Uterus (tissue), 4 donors: ENCODE results near the gene GOLGA6L26. TPM values are rescaled to one million over a fixed set of nuclear protein-coding genes. Genes with fewer than 3 reads are reported as not detected.
"Not testable (repeated sequence)": the region's sequence is repeated elsewhere in the genome, so short reads cannot be mapped to it uniquely, and the experiment has no call there.

Experiments used
- DNase-seq, 2 donors: peaks; one replicate each; pipeline ENCODE4 v3.0.0-alpha.2; 2019 to 2020
- H3K27ac ChIP-seq, 2 donors: fragments of 200-600 bp; sonication (generic); 1 replicate in 1 of 2; 2 replicates in 1 of 2; pipeline ENCODE4 v1.5.1; 2016 to 2018
- H3K27me3 ChIP-seq, 2 donors: fragments of 200-600 bp; sonication (generic); one replicate each; pipeline ENCODE4 v1.5.1; 2018 to 2019; ENCODE audit warnings: control low read depth in 1 of 2
- H3K36me3 ChIP-seq, 2 donors: fragments of 200-600 bp; sonication (generic); one replicate each; pipeline ENCODE4 v1.5.1; 2019; ENCODE audit warnings: control low read depth in 1 of 2
- H3K4me1 ChIP-seq, 2 donors: fragments of 200-600 bp; sonication (generic); one replicate each; pipeline ENCODE4 v1.5.1; 2018 to 2019; ENCODE audit warnings: control low read depth in 1 of 2
- H3K4me3 ChIP-seq, 2 donors: fragments of 200-600 bp; sonication (generic); 1 replicate in 1 of 2; 2 replicates in 1 of 2; pipeline ENCODE4 v1.5.1; 2018 to 2019; ENCODE audit warnings: mild to moderate bottlenecking in 1 of 2
- H3K9me3 ChIP-seq, 2 donors: fragments of 200-600 bp; sonication (generic); one replicate each; pipeline ENCODE4 v1.5.1; 2019; ENCODE audit warnings: control low read depth in 1 of 2
- CTCF ChIP-seq, 4 experiments: fragments of 200-600 bp in 2 of 4; fragments of 450-650 bp in 2 of 4; sonication (generic) in 2 of 4; IDR thresholded peaks; one replicate each; pipeline ENCODE4 v1.5.1; 2016 to 2019; ENCODE audit warnings: antibody characterized with exemption in 4 of 4, mild to moderate bottlenecking in 2 of 4, moderate library complexity in 1 of 4
- POLR2A ChIP-seq, 2 donors: fragments of 450-650 bp; IDR thresholded peaks; one replicate each; pipeline ENCODE4 v1.6.1; 2016; ENCODE audit warnings: antibody characterized with exemption in 2 of 2, mild to moderate bottlenecking in 1 of 2, moderate library complexity in 1 of 2
- intact Hi-C: fragments of 100-400 bp; cut with DNase I; formaldehyde crosslinking; loops from one replicate; pipeline ENCODE4 v1.15.1; 2023; ENCODE audit warnings: low total_unique reads
- total RNA-seq, 4 donors: library from RNA; depleted of rRNA in 3 of 4; stranded (reverse); fragments of >200 nt in 3 of 4; gene quantifications; one replicate each; pipeline versions ENCODE4 v1.1.0 to v1.2.4, GENCODE V29; 2014 to 2023
- donor health status: DM: yes; HTN: yes; CAD: no.

GOLGA6L26 gene
- total RNA-seq, 4 donors from 2014 or later, result not detected

GRCh38 chr15:23370578-23370977 lies 36.6 kb upstream of the GOLGA6L26 start:
- no peaks in the 10 kb centered on the region for H3K36me3 ChIP-seq
- DNase-seq, result no peak
- no peaks in the 10 kb centered on the region for H3K9me3 ChIP-seq
- H3K4me1 ChIP-seq, result no peaks in the 10 kb centered on the region
- H3K27ac ChIP-seq, result no peak overlapping the region
- no peaks in the 10 kb centered on the region for H3K27me3 ChIP-seq
- intact Hi-C loops, result no loop called here
- TF ChIP-seq POLR2A (IDR thresholded peaks at IDR 0.05) (no peak), CTCF (IDR thresholded peaks at IDR 0.05) (no peak)
- no peak overlapping the region for H3K4me3 ChIP-seq

- H3K9me3 ChIP-seq, H3K36me3 ChIP-seq, H3K27me3 ChIP-seq, H3K27ac ChIP-seq, DNase-seq, intact Hi-C loops, H3K4me3 ChIP-seq, H3K4me1 ChIP-seq: not testable (repeated sequence)
These were observed 30.3 kb upstream of the GOLGA6L26 start for GRCh38 chr15:23364261-23364660.

- H3K9me3 ChIP-seq, intact Hi-C loops, H3K27ac ChIP-seq, H3K4me3 ChIP-seq, DNase-seq, H3K36me3 ChIP-seq, H3K27me3 ChIP-seq, H3K4me1 ChIP-seq: not testable (repeated sequence)
These were observed 28.6 kb upstream of the GOLGA6L26 start for GRCh38 chr15:23362622-23363021.

GRCh38 chr15:23354448-23354847 lies 20.5 kb upstream of the GOLGA6L26 start, which contains the start of gene GOLGA8S:
GOLGA8S (plus strand) TSS chr15:23354748; CDS start chr15:23354810, 62 bp downstream.
- H3K27me3 ChIP-seq, intact Hi-C loops, DNase-seq, H3K4me1 ChIP-seq, H3K27ac ChIP-seq, H3K9me3 ChIP-seq, H3K36me3 ChIP-seq, H3K4me3 ChIP-seq: not testable (repeated sequence)

GRCh38 chr15:23311233-23311632 lies 22.8 kb downstream of the GOLGA6L26 start:
- intact Hi-C loops, DNase-seq, H3K36me3 ChIP-seq, H3K27me3 ChIP-seq, H3K27ac ChIP-seq, H3K4me3 ChIP-seq, H3K4me1 ChIP-seq, H3K9me3 ChIP-seq: not testable (repeated sequence)

- intact Hi-C loops, H3K27ac ChIP-seq, H3K4me3 ChIP-seq, H3K36me3 ChIP-seq, H3K4me1 ChIP-seq, H3K27me3 ChIP-seq, H3K9me3 ChIP-seq, DNase-seq: not testable (repeated sequence)
These were observed 28.1 kb downstream of the GOLGA6L26 start for GRCh38 chr15:23305921-23306320.

- DNase-seq, H3K9me3 ChIP-seq, H3K27ac ChIP-seq, H3K27me3 ChIP-seq, intact Hi-C loops, H3K4me1 ChIP-seq, H3K36me3 ChIP-seq: not testable (repeated sequence)
- peak overlapping the region in 1 of 2 donors; percentile 32 for H3K4me3 ChIP-seq
These were observed 29.2 kb downstream of the GOLGA6L26 start for GRCh38 chr15:23304805-23305204.

GRCh38 chr15:23304267-23304666 lies 29.7 kb downstream of the GOLGA6L26 start:
- Histone ChIP-seq H3K4me3 (peak overlapping the region; percentile 13 to 32), H3K27ac (peak overlapping the region; percentile 51 to 64)
- DNase-seq, H3K4me1 ChIP-seq, intact Hi-C loops, H3K9me3 ChIP-seq, H3K36me3 ChIP-seq, H3K27me3 ChIP-seq: not testable (repeated sequence)

GRCh38 chr15:23303654-23304053 lies 30.3 kb downstream of the GOLGA6L26 start:
- H3K9me3 ChIP-seq, result not testable (repeated sequence)
- DNase-seq, result peak in 1 of 2 donors; percentile 43

GRCh38 chr15:23303246-23303645 lies 30.8 kb downstream of the GOLGA6L26 start:
- H3K4me1 ChIP-seq, intact Hi-C loops, H3K4me3 ChIP-seq, H3K27me3 ChIP-seq, H3K36me3 ChIP-seq, DNase-seq, H3K27ac ChIP-seq, H3K9me3 ChIP-seq: not testable (repeated sequence)

More at GRCh38 chr15:23303654-23304053, 30.3 kb downstream of the GOLGA6L26 start:
- H3K36me3 ChIP-seq, H3K27me3 ChIP-seq, intact Hi-C loops, H3K4me1 ChIP-seq: not testable (repeated sequence)
- TF ChIP-seq POLR2A (IDR thresholded peaks at IDR 0.05), result peak in 1 of 2 donors; percentile 22
- H3K4me3 ChIP-seq, result peak overlapping the region; percentile 13 to 32
- peak overlapping the region; percentile 51 to 64 for H3K27ac ChIP-seq
